BLaER1 (cell line): ENCODE data around the gene ACIN1.
A peak's percentile ranks its signal among the peaks of the same experiment; 100 is the strongest.

Experiments used
- H3K27ac ChIP-seq: shearing (Covaris generic); formaldehyde crosslinking; 2 replicates; pipeline ENCODE4 v1.8.1; 2022
- H3K27me3 ChIP-seq: shearing (Covaris generic); formaldehyde crosslinking; 2 replicates; pipeline ENCODE4 v1.8.1; 2022
- H3K36me3 ChIP-seq: shearing (Covaris generic); formaldehyde crosslinking; 2 replicates; pipeline ENCODE4 v1.8.1; 2022
- H3K4me1 ChIP-seq: shearing (Covaris generic); formaldehyde crosslinking; 2 replicates; pipeline ENCODE4 v1.8.1; 2022
- H3K4me2 ChIP-seq: shearing (Covaris generic); formaldehyde crosslinking; 2 replicates; pipeline ENCODE4 v1.8.1; 2022
- H3K4me3 ChIP-seq: shearing (Covaris generic); formaldehyde crosslinking; 2 replicates; pipeline ENCODE4 v1.8.1; 2022
- H3K9ac ChIP-seq: shearing (Covaris generic); formaldehyde crosslinking; 2 replicates; pipeline ENCODE4 v1.8.1; 2022
- H3K9me3 ChIP-seq: shearing (Covaris generic); formaldehyde crosslinking; 2 replicates; pipeline ENCODE4 v1.8.1; 2022
- H4K20me1 ChIP-seq: shearing (Covaris generic); formaldehyde crosslinking; 2 replicates; pipeline ENCODE4 v1.8.1; 2022
- Cebpa-rat ChIP-seq: shearing (Covaris generic); IDR thresholded peaks from 2 replicates; pipeline ENCODE4 v1.8.1; 2022

The ACIN1 gene

DNA sequence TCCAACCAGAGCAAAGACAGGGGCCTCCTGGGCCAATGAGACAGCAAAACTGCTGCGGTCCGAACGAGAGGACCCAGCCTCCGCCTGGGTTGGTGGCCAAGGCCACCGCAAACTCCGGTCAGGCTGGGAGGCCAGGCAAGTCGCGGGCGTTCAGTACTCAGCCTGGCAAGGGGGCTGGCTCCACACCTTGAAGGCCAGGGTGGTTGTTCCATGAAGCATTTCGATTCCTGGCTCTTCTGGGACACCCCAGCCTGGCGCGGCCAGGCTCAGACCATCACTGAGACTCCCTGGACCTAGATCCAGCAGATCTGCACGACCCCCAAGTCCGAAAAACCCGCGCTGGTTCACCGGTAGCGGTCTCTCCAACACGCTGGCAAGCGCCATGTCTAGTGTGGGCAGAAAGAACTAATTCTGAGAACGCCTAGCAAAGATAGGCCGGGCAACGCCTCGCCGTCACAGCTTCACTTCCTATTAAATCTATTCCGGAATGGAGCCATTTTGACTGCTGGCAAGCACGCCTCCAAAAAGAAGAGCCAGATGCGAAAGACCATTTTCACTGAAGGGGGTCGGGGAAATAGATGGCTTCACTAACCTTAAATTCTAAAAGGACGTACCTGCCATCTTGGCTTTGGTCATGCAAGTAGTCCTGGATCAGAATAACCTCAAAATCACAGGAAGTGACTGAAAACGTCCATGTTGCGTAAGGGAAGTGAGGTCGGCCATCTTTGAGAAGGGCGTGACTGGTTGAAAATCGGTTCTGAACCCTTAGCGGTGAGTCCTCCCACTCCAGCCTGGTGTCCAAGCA, 60.2 kb downstream of the ACIN1 start, which contains the start of gene PSMB5:
TSS of gene PSMB5 (minus strand) at position 403 of the 805 bp plus-strand sequence. CDS start at position 384, 19 bp downstream.
- no peaks in the 10 kb centered on the region for H3K9me3 ChIP-seq
- peak; percentile 88 for TF ChIP-seq Cebpa-rat
- peak within 1 kb of the TSS; percentile 96 for H3K9ac ChIP-seq
- no peaks in the 10 kb centered on the region for H4K20me1 ChIP-seq
- peaks cover 40% of the 10 kb centered on the region for H3K36me3 ChIP-seq
- peak within 1 kb of the TSS; percentile 86 for H3K4me2 ChIP-seq
- H3K4me1 ChIP-seq = peaks cover 26% of the 10 kb centered on the region
- H3K27ac ChIP-seq = peak within 1 kb of the TSS; percentile 96
- H3K27me3 ChIP-seq = no peaks in the 10 kb centered on the region
- peak within 1 kb of the TSS; percentile 89 for H3K4me3 ChIP-seq

DNA sequence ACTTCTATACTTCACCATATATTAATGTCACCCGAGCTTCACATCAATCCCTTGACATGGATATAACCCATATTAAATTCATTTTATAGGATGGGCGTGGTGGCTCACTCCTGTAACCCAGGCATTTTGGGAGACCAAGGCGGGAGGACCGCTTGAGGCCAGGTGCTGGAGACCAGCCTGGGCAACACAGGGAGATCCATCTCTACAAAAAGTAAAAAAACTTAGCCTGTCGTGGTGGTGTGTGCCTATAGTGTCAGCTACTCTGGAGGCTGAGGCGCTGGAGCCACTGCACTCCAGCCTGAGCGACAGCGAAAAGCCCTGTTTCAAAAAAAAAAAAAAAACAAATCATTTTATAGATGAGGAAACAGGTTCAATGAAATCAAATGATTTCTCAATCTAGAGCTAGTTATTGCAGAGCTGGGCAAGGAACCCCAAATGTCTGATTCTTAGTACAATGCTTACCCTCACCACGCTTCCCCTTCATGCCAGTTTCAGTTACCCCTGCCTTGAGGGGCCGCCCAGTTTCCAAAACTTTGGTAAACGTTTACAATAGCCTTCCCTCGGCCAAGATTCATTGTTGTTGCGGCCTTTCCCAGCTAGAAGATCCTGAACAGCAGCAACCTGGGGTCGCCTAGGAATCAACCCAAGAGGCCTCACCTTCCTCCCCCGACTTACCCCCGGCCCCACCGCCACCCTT, 61.0 kb downstream of the ACIN1 start:
- Histone ChIP-seq H3K36me3 (peaks cover 47% of the 10 kb centered on the region), H3K27me3 (no peaks in the 10 kb centered on the region), H3K9ac (peak overlapping the region; percentile 96), H3K27ac (peak overlapping the region; percentile 96), H4K20me1 (peaks cover 4% of the 10 kb centered on the region), H3K4me1 (peaks cover 33% of the 10 kb centered on the region), H3K4me2 (peak overlapping the region; percentile 86), H3K9me3 (no peaks in the 10 kb centered on the region), H3K4me3 (peak overlapping the region; percentile 89)
- TF ChIP-seq Cebpa-rat = no peak

DNA sequence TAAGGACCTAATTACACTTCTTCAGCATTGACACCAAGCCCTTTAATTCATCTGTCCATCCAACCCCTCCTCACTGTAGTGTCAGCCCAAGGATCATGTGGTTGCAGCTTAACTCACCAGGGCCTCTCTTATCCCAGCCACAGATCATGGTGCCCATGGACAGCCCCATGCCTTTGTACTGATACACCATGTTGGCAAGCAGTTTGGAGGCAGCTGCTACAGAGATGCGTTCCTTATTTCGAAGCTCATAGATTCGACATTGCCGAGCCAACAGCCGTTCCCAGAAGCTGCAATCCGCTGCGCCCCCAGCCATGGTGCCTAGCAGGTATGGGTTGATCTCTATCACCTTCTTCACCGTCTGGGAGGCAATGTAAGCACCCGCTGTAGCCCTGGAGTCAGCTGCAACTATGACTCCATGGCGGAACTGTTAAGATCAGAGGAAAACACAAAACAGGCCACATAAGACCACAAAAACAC, 61.6 kb downstream of the ACIN1 start:
- Histone ChIP-seq H3K27ac (no peak overlapping the region), H3K9ac (peak overlapping the region; percentile 96), H3K36me3 (peaks cover 54% of the 10 kb centered on the region), H3K9me3 (no peaks in the 10 kb centered on the region), H3K4me2 (peak overlapping the region; percentile 86), H4K20me1 (peaks cover 10% of the 10 kb centered on the region), H3K4me3 (peak overlapping the region; percentile 89), H3K27me3 (no peaks in the 10 kb centered on the region), H3K4me1 (peaks cover 39% of the 10 kb centered on the region)
- no peak for TF ChIP-seq Cebpa-rat

DNA sequence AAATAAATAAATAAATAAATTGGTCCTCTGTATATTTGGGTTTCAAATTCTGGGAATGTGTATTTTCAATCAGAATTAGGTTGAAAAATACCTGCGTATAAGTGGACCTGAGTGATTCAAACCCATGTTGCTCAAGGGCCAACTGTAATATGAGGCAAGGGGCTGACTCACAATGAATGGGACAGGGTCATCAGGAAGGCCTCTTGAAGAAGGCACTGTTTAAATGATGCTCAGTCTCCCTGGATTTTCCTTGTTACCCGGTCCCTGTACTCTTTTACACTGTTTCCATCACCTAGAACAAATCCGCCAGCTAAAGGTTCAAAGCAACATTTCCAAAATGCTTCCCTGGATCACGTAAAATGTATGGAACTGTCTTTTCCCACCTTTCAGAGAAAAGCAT, 64.0 kb downstream of the ACIN1 start:
- peaks cover 76% of the 10 kb centered on the region for H3K36me3 ChIP-seq
- peaks cover 16% of the 10 kb centered on the region for H4K20me1 ChIP-seq
- H3K4me1 ChIP-seq = peaks cover 41% of the 10 kb centered on the region
- H3K9me3 ChIP-seq = no peaks in the 10 kb centered on the region
- TF ChIP-seq Cebpa-rat = no peak
- H3K27me3 ChIP-seq = no peaks in the 10 kb centered on the region
- no peak overlapping the region for H3K27ac ChIP-seq
- H3K4me3 ChIP-seq = no peak overlapping the region
- H3K4me2 ChIP-seq = no peak overlapping the region
- H3K9ac ChIP-seq = no peak overlapping the region

DNA sequence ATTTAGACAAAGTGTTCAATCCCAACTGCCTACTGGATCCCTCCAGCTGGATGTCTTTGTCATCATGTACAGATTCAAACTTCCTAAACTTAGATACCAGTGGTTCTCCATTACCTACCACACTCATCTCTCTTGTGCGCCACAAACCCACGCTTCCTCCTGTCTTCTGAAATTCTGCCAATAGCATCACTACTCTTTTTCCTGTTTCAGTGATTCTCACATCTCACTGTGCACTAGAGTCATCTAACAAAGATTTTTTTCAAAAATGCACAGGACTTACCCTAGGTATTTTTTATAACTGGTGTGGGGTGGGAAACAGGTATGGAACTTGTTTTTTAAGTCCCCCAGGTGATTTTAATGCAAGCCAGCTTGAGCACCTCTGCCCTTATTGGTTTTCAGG, 66.1 kb downstream of the ACIN1 start:
- Histone ChIP-seq H3K9ac (no peak overlapping the region), H3K9me3 (no peaks in the 10 kb centered on the region), H3K36me3 (peaks cover 98% of the 10 kb centered on the region), H3K27ac (no peak overlapping the region; the same call in 1 of the 2 replicates), H4K20me1 (peaks cover 32% of the 10 kb centered on the region), H3K4me1 (peaks cover 31% of the 10 kb centered on the region), H3K4me3 (no peak overlapping the region), H3K4me2 (peak overlapping the region; percentile 40), H3K27me3 (no peaks in the 10 kb centered on the region)
- TF ChIP-seq Cebpa-rat = no peak

DNA sequence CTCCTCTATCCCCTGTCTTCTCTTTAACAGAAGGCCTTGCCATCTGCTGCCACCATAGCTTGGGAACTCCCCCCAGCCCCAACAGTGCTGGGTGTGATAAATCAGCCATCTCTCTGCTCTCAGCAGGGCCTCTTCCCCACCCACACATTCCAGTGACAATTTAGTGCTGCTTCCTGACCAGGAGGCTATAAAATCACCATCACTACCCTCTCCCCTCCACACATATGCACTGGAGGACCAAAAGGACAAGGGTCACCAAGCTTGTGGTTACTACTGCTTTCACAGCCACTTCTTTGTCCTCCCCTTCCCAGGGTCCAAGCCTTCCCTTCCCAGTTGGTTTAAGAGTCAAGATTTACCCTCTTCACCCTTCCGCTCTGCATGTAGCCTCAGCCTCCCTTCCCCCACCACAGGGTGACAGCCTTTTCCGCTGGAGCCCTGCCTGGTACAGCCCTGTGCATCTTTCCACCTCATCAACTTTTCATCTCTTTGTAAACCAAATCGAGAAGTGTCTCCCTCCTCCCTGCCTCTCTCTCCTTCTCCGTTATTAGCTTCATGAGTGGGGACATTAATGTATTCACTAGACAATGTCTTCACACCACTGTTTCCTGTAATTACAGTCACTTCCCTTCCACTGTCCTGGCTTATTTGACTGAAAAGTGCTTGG, 69.7 kb downstream of the ACIN1 start:
- no peaks in the 10 kb centered on the region for H3K27me3 ChIP-seq
- peaks cover 90% of the 10 kb centered on the region for H3K36me3 ChIP-seq
- H3K27ac ChIP-seq = no peak overlapping the region
- H4K20me1 ChIP-seq = peaks cover 36% of the 10 kb centered on the region
- H3K9me3 ChIP-seq = no peaks in the 10 kb centered on the region
- H3K4me3 ChIP-seq = no peak overlapping the region
- H3K9ac ChIP-seq = no peak overlapping the region
- no peak overlapping the region for H3K4me2 ChIP-seq
- peaks cover 14% of the 10 kb centered on the region for H3K4me1 ChIP-seq
- TF ChIP-seq Cebpa-rat = no peak

DNA sequence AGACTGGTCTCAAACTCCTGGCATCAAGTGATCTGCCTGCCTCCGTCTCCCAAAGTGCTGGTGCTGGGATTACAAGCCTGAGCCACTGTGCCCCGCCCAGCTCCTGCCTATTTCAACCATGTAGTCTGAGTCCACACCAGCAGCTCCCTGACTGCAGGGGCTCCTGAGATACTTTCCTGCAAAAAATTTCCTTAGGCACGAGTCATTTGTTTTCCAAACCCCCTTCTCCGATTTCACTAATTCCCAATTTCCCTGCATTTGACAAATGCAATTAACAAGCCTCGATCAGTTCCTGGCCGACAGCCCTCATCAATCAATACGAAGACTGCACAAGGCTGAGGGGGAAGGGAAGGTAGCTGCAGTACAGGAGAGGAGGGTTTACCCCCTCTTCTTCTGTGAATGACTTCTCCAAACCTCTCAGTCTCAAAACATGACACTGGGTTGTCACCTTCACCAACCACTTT, 70.3 kb downstream of the ACIN1 start:
- Histone ChIP-seq H3K27me3 (no peaks in the 10 kb centered on the region), H3K9ac (no peak overlapping the region), H3K27ac (no peak overlapping the region), H4K20me1 (peaks cover 36% of the 10 kb centered on the region), H3K4me1 (peaks cover 14% of the 10 kb centered on the region), H3K4me3 (no peak overlapping the region), H3K36me3 (peaks cover 85% of the 10 kb centered on the region), H3K4me2 (no peak overlapping the region), H3K9me3 (no peaks in the 10 kb centered on the region)
- no peak for TF ChIP-seq Cebpa-rat

DNA sequence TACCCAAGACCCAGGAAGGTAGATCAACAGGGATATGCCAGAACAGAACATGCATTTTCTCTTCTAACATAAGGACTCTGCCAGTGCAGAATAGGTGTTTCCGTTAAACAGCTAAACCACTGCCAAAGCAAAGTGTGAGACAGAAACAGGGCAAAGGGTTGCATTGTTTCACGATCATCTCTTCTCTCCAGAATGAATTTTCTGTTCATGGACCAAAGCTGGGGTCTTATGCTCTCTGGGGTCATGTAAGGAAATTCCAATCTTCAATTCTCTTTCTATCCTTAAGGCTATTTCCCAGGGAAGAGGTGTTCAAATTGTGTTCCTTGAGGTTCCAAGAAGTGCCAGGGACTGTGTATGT, 71.2 kb downstream of the ACIN1 start:
- peaks cover 30% of the 10 kb centered on the region for H4K20me1 ChIP-seq
- TF ChIP-seq Cebpa-rat = no peak
- peaks cover 76% of the 10 kb centered on the region for H3K36me3 ChIP-seq
- no peak overlapping the region for H3K4me3 ChIP-seq
- H3K27me3 ChIP-seq = no peaks in the 10 kb centered on the region
- H3K27ac ChIP-seq = no peak overlapping the region
- peaks cover 6% of the 10 kb centered on the region for H3K4me1 ChIP-seq
- no peak overlapping the region for H3K4me2 ChIP-seq
- no peaks in the 10 kb centered on the region for H3K9me3 ChIP-seq
- H3K9ac ChIP-seq = no peak overlapping the region

DNA sequence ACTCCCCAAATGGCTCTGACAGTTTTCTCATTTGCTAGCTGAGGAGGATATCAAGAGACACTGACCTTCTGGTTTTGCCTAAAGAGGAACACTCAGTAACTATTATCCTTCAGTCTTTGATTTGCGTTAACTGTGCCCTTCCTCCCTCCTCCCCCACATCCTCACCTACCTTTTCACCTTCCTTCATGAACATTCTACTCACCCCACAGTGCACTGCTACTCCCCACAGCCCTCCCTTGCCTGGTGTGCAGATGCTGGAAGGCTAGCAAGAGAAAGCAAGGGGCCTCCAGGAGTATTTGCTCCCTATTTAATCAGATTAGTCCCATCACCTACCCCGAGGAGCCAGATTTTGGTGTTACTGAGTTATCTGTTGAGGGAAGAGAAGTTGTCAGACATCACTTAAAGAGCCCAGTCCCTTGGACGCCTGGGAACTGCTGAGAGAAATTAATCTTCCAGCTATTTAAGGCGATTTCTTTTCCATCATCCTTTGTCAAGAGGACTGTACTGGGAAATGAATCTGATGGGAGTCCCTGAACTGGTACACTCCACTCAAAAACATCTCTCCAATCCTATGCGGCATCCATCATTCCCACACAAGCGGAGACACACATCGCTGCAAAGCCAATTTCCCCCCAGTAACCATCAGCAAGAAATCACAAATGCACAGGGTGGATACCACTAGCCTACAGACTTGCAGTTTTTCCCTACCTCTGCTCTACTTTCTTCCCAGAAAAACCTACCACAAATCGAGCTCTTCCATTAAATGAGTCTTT, 71.7 kb downstream of the ACIN1 start:
- Histone ChIP-seq H4K20me1 (peaks cover 25% of the 10 kb centered on the region), H3K36me3 (peaks cover 71% of the 10 kb centered on the region), H3K9me3 (no peaks in the 10 kb centered on the region), H3K27ac (no peak overlapping the region), H3K27me3 (no peaks in the 10 kb centered on the region), H3K4me2 (no peak overlapping the region), H3K9ac (no peak overlapping the region), H3K4me3 (no peak overlapping the region), H3K4me1 (0 out of 2 replicates have a peak, but pooled peaks cover under 1% of the 10 kb centered on the region)
- TF ChIP-seq Cebpa-rat = no peak
